NCI-H2171 treated with DMSO at 0.1 percent for 48 hours (cell line): ENCODE measurements around the gene JKAMP.

ENCODE experiments used
- DNase-seq: peaks from one replicate; lab custom pipeline; 2025; lab: John Stamatoyannopoulos, UW

The JKAMP gene

DNA sequence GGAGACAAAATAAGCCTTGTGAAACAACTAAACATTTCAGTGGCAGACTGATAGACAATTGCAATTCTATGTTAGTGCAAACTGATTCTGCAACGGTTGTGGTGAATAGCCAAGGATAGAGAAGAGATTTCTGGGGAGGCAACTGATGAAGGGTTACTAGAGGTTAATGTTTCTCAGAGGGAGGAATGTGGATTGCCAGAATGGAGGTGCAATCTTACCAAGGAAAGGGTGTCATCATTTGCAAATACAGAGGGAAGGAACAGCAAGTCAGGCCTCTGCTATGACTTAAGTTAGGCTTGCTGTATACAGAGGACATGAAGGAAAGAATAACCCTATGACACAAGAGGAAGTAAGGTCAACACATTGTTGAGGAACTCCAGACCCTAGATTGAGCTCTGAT, 56.5 kb downstream of the JKAMP start:
- DNase-seq, result no peak

GRCh38 chr14:59541731-59542130, 57.4 kb downstream of the JKAMP start:
- DNase-seq, result no peak

DNA sequence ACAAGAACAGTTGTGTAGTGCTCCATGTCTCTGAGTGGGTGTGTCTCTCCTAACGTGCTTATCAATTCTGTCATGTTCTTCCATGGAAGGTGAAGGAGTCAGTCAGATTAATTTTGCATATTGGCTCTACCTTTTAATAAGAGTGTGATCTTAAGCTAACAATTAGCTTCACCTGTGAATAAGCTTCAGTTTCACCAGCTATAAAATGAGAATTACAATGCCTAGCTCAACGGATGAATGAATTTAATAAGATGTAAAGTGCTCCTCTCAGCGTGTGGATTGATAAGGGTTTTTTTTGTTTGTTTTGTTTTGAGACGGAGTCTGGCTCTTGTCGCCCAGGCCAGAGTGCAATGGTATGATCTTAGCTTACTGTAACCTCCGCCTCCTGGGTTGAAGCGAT, 59.6 kb downstream of the JKAMP start:
- DNase-seq, result no peak

- no peak for DNase-seq
These were observed 63.0 kb downstream of the JKAMP start for GRCh38 chr14:59547310-59547709.
